Stimulated activated CD8-positive, alpha-beta memory T cell treated with anti-CD3 and anti-CD28 coated beads, Interleukin-12 subunit alpha, Interleukin-12 subunit beta, amount 100 ng/mL, for 24 hours (primary cell): ENCODE measurements around the gene HIP1.
"Not testable (repeated sequence)": the region's sequence is repeated elsewhere in the genome, so short reads cannot be mapped to it uniquely, and the experiment has no call there.

ENCODE experiments used
- DNase-seq: peaks from one replicate; pipeline ENCODE4 v3.0.0-alpha.2; 2020; ENCODE audit errors: extremely low read depth

HIP1 gene

GRCh38 chr7:75686551-75686950 lies 52.2 kb downstream of the HIP1 start:
- DNase-seq = no peak

GRCh38 chr7:75682052-75682451 lies 56.7 kb downstream of the HIP1 start:
- DNase-seq = not testable (repeated sequence)

DNA sequence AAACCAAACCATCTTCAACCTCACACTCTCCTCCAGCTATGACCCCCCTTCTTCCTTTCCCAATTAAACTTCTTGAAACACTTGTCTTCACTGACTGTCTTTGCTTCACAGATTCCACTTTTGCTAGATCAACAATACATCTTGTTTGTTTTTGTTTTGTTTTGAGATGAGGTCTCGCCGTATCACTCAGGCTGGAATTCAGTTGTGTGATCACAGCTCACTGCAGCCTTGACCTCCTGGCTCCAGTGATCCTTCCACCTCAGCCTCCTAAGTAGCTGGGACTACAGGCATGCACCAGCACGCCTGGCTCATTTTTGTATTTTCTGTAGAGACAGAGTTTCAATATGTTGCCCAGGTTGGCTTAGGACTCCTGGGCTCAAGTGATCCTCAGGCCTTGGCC lies 59.7 kb downstream of the HIP1 start:
- no peak for DNase-seq

DNA sequence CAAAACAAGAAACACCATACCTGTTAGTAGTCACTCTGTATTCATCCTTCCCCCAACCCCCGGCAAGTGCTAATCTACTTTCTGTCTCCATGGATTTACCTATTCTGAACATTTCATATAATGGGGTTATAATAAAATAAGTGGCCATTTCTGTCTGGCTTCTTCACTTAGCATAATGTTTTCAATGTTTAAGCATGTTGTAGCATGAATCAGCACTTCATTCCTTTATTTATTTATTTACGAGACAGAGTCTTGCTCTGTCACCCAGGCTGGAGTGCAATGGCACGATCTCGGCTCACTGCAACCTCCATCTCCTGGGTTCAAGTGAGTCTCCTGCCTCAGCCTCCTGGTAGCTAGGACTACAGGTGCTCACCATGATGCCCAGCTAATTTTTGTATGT lies 69.2 kb downstream of the HIP1 start:
- DNase-seq = no peak

DNA sequence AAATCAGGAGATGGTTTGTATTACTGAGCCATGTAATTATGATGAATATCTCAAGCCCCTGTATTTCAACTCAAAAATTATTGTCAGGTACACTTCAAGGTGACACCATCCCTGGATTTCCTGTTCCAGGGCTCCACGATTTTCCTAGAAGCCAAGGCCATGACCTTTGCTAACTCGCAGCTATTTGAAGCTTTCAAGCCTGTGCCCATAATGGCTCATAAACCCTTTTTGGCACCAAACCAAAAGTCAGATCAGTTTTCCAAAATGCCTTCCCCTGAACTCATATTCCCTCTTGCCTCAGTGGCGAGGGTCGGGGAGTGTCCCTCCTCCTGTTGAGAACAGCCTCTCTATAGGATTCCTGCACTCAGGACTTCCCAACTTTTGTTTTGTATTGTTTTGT lies 70.8 kb downstream of the HIP1 start:
- no peak for DNase-seq

- no peak for DNase-seq
These were observed 75.3 kb downstream of the HIP1 start for GRCh38 chr7:75663302-75663907.

- no peak for DNase-seq
These were observed 76.0 kb downstream of the HIP1 start for GRCh38 chr7:75662579-75663301.

GRCh38 chr7:75660566-75661215 lies 78.0 kb downstream of the HIP1 start:
- no peak for DNase-seq

- DNase-seq = no peak
These were observed 79.9 kb downstream of the HIP1 start for GRCh38 chr7:75658802-75659201.

DNA sequence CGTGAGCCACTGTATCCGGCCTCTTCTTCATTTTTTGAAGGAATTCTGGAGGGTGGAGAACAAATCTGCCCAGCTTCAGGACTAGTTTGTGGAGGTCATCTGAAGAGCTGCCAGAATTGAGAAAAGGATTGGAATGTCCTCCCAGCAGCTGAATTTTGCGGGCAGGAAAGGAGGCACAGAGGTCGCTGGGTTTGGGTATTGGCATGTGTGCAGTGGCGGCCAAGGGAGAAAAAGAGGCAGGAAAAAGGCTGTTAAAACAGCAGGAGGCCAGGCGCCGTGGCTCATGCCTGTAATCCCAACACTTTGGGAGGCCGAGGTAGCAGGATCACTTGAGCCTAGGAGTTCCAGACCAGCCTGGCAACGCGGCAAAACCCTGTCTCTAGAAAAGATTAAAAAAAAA lies 80.4 kb downstream of the HIP1 start:
- DNase-seq = no peak

- no peak for DNase-seq
These were observed 80.9 kb downstream of the HIP1 start for GRCh38 chr7:75657866-75658265.

DNA sequence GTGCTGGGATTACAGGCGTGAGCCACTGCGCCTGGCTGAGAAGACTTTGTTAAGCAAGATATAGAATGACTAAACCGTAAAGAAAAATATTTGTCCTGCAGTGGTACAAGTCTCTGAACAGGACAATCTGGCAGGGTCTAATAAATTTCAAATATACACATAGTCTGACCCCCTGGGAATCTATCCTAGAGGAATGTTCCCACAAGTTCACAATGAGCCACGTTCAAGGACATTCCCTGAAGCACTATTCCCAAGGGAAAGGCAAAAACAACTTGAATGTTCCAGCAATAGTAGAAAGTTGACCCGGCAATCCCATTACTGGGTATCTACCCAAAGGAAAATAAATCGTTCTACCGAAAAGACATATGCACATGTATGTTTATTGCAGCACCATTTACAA lies 82.0 kb downstream of the HIP1 start:
- DNase-seq = no peak

DNA sequence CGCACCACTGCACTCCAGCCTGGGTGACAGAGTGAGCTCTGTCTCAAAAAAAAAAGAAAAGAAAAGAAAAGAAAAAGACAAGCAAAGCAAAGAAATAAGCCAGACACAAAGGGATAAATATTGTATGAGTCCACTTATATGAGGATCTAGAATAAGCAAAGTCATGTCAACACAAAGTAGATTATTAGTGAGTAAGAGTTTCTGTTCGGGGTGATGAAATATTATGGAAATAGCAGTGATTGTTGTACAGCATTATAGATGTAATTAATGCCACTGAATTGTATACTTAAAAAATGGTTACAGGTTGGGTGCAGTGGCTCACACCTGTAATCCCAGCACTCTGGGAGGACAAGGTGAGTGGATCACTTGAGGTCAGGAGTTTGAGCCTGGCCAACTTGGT lies 83.2 kb downstream of the HIP1 start:
- DNase-seq = no peak

GRCh38 chr7:75654855-75655254 lies 83.9 kb downstream of the HIP1 start:
- DNase-seq = no peak

GRCh38 chr7:75653651-75654050 lies 85.1 kb downstream of the HIP1 start:
- DNase-seq = no peak

DNA sequence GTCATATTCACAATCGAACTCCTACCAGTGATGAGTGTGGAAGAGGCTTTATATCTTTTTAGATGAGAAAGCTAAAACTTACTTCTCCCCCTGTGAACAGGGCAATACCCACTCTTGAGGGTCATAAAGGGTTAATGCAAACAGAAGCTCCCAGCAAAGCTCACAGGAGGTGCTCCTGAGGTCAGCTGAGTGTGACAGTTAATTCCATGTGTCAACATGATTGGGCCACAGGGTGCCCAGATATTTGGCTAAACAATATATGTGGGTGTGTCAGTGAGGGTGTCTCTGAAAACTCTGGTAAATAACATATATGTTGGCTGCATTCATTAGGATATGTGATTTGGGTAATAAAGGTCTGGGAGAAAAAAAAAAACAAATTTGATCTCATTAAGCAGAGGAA lies 86.0 kb downstream of the HIP1 start:
- no peak for DNase-seq

GRCh38 chr7:75650681-75651080 lies 88.1 kb downstream of the HIP1 start:
- no peak for DNase-seq

- no peak for DNase-seq
These were observed 88.7 kb downstream of the HIP1 start for GRCh38 chr7:75650062-75650461.

GRCh38 chr7:75649462-75649861 lies 89.3 kb downstream of the HIP1 start:
- DNase-seq = no peak

GRCh38 chr7:75647709-75648438 lies 90.9 kb downstream of the HIP1 start:
- no peak for DNase-seq

GRCh38 chr7:75646571-75647102 lies 92.1 kb downstream of the HIP1 start:
- no peak for DNase-seq

GRCh38 chr7:75645570-75645969 lies 93.2 kb downstream of the HIP1 start:
- DNase-seq = no peak
